NCI-H2107 treated with DMSO at 0.1 percent for 48 hours (cell line): ENCODE data around the gene TSEN54.
"Not testable (repeated sequence)": the region's sequence is repeated elsewhere in the genome, so short reads cannot be mapped to it uniquely, and the experiment has no call there.

ENCODE experiments used
- DNase-seq: peaks from one replicate; lab custom pipeline; 2025; ENCODE audit not compliant: unreplicated experiment; lab: John Stamatoyannopoulos, UW

Gene TSEN54

DNA sequence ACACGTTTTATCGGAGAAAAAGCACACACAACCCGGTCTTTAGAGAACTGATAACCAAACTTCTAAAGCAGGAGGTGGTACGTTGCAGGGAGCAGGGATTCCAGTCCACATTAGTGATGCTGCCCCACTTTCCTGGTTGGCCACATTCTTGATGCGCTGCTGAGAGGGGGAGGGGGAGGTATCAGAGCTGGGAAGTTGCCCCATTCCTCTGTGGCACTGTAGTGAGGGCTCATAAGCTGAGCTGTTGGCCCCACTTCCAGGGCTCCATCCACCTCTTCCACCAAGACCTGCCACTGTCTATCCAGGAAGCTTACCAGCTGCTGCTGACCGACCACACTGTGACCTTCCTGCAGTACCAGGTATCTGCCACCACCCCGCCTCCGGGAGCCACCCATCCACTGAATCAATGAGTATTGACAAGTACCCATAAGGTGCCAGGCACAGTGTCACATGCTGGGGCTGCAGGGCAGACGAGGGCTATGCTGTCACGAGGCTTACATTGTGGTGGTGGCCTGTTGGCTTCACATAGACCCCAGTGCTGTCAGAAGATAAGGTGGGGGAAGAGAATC, 1.1 kb downstream of the TSEN54 start:
- DNase-seq = no peak

DNA sequence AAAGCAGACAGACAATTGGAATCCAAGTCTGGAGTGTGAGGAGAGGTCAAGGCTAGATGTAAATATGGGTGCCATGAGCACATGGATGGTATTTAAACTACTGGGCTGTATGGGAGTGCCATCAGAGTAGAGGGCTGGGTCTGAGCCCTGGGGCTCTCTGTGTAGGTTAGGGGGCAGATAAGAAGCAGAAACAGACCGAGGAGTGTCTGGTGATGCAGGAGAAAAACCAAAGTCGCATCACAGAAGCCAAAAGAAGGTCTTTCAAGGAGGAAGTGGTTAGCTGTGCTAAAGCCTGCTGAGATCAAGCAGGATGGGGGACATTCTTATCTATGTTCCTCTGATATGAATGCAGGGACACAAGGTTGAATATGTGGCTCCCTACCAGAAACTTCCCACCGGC, 1.9 kb downstream of the TSEN54 start:
- no peak for DNase-seq

GRCh38 chr17:75518983-75519537, 2.7 kb downstream of the TSEN54 start:
- DNase-seq = no peak

GRCh38 chr17:75520413-75520812, 4.1 kb downstream of the TSEN54 start:
- DNase-seq = not testable (repeated sequence)

- DNase-seq = no peak
Measured at GRCh38 chr17:75521290-75521689, 5.0 kb downstream of the TSEN54 start.

GRCh38 chr17:75521951-75522727, 5.8 kb downstream of the TSEN54 start:
- no peak for DNase-seq

GRCh38 chr17:75523647-75524046, 7.3 kb downstream of the TSEN54 start:
- no peak for DNase-seq

- no peak for DNase-seq
Measured at GRCh38 chr17:75524269-75524969, 8.1 kb downstream of the TSEN54 start.

DNA sequence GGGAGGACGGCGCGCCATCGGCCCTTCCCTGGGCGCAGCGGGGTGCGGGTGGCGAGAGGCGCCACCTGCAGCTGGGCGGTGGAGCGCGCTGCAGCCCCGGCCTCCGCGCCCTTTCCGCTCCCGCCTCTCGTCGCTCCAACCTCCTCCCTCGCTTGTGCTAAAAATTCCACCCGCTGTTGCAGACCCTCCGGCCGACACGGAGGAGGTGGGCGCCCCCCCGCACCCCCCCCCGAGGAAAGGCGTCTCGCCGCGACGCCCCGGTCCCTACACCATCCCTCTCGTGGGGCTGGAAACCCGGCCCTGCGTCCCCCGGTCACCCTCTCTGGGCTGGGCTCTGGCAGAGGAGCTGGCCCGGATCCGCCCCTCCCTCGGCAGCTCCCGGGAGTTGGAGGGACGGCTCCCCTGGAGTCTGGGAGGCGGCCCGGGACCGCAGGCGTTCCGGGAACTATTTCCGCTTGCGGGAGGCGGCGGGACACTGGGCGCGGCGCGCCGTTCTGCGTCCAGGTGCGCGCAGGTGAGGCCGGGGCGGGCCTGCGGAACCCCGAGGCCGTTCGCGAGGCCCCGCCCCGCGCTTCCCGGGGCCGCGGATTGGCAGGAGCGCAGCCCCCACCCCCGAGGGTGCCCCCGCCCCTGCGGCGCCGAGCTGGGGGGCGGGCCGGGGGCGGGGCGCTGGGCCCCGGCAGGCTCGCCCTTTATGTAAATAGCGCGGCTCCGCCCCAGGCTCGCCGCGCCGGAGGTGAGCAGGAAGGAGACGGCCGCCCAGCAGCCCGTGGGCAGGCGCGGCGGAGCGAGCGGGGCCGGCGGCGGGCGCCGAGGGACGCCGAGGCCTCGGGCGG, 8.9 kb downstream of the TSEN54 start, which contains the start of gene LLGL2:
Gene LLGL2, plus strand, starts transcription at position 728 of the 836 bp plus-strand sequence. CDS start 17,730 bp downstream, outside the sequence.
- peak; percentile 57 for DNase-seq

DNA sequence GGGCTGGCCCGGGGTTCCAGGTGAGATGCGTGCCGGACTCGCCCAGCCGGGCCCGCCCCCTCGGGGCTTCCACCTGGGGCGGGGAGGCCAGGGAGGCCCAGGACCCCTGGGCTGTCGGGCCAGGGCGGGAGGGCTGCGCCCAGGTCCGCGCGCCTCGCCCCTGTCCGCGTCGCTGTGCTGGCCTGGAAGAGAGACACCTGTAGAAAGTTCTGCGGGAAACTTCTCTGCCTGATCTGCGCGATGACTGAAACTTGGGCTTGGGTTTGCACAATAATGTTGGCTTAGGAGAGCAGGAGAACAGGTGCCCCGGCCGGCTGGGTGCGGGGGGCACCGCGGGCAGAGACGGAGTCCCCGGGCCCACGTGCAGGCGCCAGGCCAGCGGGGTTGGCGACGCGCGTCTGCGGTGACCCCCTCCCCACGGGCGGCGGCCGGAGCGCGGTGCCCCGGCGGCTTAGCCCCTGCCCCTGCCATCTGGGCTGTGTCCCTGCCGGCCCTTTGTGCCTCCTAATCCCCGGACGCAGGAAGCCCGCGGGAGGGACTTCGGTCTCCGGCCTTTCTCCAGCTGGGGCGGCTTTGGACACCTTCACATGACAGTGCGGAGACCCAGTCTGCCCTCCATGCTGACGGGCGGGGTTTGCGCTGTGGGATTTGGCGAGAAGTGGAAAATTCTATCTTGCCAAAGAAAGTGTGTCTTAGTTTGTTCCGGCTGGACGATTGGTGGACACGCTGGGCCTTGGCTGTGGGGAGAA, 9.7 kb downstream of the TSEN54 start:
- DNase-seq = no peak

- DNase-seq = no peak
Measured at GRCh38 chr17:75526555-75527270, 10.4 kb downstream of the TSEN54 start.

DNA sequence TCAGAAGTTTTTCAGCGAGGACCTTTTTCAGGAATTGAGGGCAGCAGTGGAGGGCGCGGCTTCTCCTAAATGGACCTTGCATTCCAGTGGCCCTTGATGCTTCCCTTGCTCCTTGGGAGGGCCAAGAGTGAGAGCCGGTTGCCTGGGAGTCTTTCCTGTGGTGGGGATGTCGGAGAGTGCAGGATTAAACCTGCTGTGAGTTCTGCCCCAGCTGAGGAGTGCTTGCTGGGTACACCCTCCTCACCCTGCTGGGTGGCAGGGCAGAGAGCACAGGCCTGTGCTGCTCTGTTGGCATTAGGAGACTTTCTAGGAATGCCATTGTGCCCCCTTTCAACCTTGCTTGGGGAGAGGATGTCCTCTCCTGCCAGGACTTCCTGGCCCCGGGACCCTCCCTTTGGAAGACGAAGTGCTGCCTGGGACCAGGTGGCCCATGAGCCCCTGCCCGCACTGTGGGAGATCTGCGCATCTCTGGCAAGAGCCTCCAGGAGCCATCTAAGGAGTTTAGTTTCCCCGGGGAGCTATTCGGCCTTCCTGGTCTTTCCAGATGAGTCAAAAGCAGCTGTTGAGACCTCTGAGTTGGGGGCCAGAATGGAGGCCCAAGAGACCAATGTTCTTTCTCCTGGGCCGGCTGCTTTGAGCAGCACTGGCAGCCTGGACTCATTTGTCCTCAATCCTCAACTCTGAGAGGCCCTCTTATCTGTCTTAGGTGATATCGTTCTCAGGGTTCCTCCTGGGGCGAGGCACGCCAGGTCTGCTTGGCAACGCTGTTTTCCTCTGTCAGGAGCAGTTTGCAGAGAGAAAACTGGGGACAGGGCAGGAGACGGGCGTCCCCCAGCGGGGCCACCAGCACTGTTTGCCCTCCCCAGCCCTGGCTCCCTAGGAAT, 14.8 kb downstream of the TSEN54 start:
- DNase-seq = no peak

- no peak for DNase-seq
Measured at GRCh38 chr17:75531721-75532072, 15.4 kb downstream of the TSEN54 start.

GRCh38 chr17:75535119-75535537, 18.8 kb downstream of the TSEN54 start:
- no peak for DNase-seq

GRCh38 chr17:75535871-75536270, 19.5 kb downstream of the TSEN54 start:
- DNase-seq = no peak

GRCh38 chr17:75536366-75536765, 20.0 kb downstream of the TSEN54 start:
- DNase-seq = no peak

GRCh38 chr17:75539967-75540729, 23.8 kb downstream of the TSEN54 start:
- DNase-seq = no peak
